Measurements from ENCODE around the gene PBX4. TPM values are rescaled to one million over a fixed set of nuclear protein-coding genes. Genes with fewer than 3 reads are reported as not detected.

Gene PBX4
- total RNA-seq, 1 donor from 2014 or later = 0.93 TPM

DNA sequence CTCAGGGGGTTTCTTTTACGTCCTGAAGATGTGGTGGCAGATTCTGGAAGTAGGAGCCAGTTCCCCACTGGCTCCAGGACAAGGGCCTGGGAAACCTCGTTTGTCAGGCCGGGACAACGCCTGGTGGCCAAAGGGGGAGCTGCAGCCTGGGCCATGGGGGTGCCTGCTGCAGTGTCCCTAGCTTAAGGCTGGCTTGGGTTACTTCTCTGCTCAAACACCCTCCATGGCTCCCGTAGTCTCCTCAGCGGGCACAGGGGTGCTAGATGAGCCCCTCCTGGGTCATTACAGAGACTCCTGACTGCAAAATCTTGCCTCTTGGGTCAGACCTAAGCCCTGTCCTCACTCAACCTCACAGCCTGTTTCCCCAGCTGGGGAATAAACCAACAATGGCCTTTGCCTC, 65.7 kb downstream of the PBX4 start:
- Mint-ChIP-seq H3K4me1 (ENCODE audit: low read depth, unreplicated experiment) (peaks cover 16% of the 10 kb centered on the region), H3K27me3 (ENCODE audit: low read depth, unreplicated experiment) (peaks cover 4% of the 10 kb centered on the region), H3K4me3 (ENCODE audit: unreplicated experiment) (no peak overlapping the region), H3K36me3 (ENCODE audit: low read depth, unreplicated experiment) (no peaks in the 10 kb centered on the region), H3K9me3 (ENCODE audit: unreplicated experiment) (no peaks in the 10 kb centered on the region), H3K27ac (ENCODE audit: unreplicated experiment) (no peak overlapping the region)
- Histone ChIP-seq H3K4me3 (ENCODE audit: insufficient read depth, low read depth, low read length) (no peak overlapping the region), H3K27me3 (ENCODE audit: insufficient read depth, low read length) (peaks cover 4% of the 10 kb centered on the region), H3K9me3 (ENCODE audit: insufficient read depth, low read depth, low read length) (no peaks in the 10 kb centered on the region), H2AFZ (ENCODE audit: low read depth, low read length) (no peak overlapping the region), H3K36me3 (ENCODE audit: insufficient read depth, low read length) (no peaks in the 10 kb centered on the region), H3K9ac (ENCODE audit: low read length) (no peak overlapping the region), H3K79me2 (ENCODE audit: insufficient read depth, low read length) (no peaks in the 10 kb centered on the region), H3K27ac (ENCODE audit: low read depth, low read length) (no peak overlapping the region), H3K4me1 (ENCODE audit: insufficient read depth, low read length) (peaks cover 7% of the 10 kb centered on the region), H3K4me2 (ENCODE audit: low read length) (no peak overlapping the region), H4K20me1 (ENCODE audit: insufficient read depth, low read length) (no peaks in the 10 kb centered on the region)
- DNase-seq (ENCODE audit: low read depth) = no peak
- no peak for TF ChIP-seq EZH2 (IDR thresholded peaks at IDR 0.05; ENCODE audit: insufficient read depth, low read length)
- TF ChIP-seq CTCF (IDR thresholded peaks at IDR 0.05; ENCODE audit: insufficient read depth, low read depth, low read length) = peak; percentile 49
- FAIRE-seq = no peak

DNA sequence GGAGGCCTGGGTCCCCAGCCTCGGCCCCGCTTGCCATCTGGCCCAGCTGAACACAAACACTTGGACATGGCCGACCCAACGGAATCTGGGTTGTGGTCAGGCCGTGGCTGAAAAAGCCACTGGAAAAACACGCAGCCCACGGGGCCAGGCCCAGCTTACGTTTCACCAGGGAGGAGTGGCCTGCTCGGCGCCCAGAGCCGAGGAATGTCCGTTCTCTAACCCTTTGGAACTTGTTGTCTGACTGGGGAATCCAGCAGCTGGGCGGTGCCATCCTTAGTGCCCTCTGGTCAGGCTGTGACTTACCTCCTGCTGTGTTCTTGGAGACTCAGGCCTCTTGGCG, 66.7 kb downstream of the PBX4 start:
- no peaks in the 10 kb centered on the region for H3K9me3 Mint-ChIP-seq (ENCODE audit: unreplicated experiment)
- no peak overlapping the region for H3K9ac ChIP-seq (ENCODE audit: low read length)
- H3K9me3 ChIP-seq (ENCODE audit: insufficient read depth, low read depth, low read length) = no peaks in the 10 kb centered on the region
- H3K27ac Mint-ChIP-seq (ENCODE audit: unreplicated experiment) = no peak overlapping the region
- H3K27me3 ChIP-seq (ENCODE audit: insufficient read depth, low read length) = peaks cover 8% of the 10 kb centered on the region
- H3K79me2 ChIP-seq (ENCODE audit: insufficient read depth, low read length) = no peaks in the 10 kb centered on the region
- peaks cover 16% of the 10 kb centered on the region for H3K4me1 Mint-ChIP-seq (ENCODE audit: low read depth, unreplicated experiment)
- no peak overlapping the region for H3K27ac ChIP-seq (ENCODE audit: low read depth, low read length)
- no peaks in the 10 kb centered on the region for H3K36me3 Mint-ChIP-seq (ENCODE audit: low read depth, unreplicated experiment)
- H3K27me3 Mint-ChIP-seq (ENCODE audit: low read depth, unreplicated experiment) = peaks cover 4% of the 10 kb centered on the region
- no peaks in the 10 kb centered on the region for H4K20me1 ChIP-seq (ENCODE audit: insufficient read depth, low read length)
- H3K36me3 ChIP-seq (ENCODE audit: insufficient read depth, low read length) = no peaks in the 10 kb centered on the region
- H3K4me2 ChIP-seq (ENCODE audit: low read length) = no peak overlapping the region
- H3K4me1 ChIP-seq (ENCODE audit: insufficient read depth, low read length) = peaks cover 7% of the 10 kb centered on the region
- DNase-seq (ENCODE audit: low read depth) = peak; percentile 65
- H3K4me3 Mint-ChIP-seq (ENCODE audit: unreplicated experiment) = no peak overlapping the region
- FAIRE-seq = no peak
- no peak overlapping the region for H3K4me3 ChIP-seq (ENCODE audit: insufficient read depth, low read depth, low read length)
- H2AFZ ChIP-seq (ENCODE audit: low read depth, low read length) = peak overlapping the region; percentile 65
- TF ChIP-seq CTCF (IDR thresholded peaks at IDR 0.05; ENCODE audit: insufficient read depth, low read depth, low read length) (no peak), EZH2 (IDR thresholded peaks at IDR 0.05; ENCODE audit: insufficient read depth, low read length) (no peak)

DNA sequence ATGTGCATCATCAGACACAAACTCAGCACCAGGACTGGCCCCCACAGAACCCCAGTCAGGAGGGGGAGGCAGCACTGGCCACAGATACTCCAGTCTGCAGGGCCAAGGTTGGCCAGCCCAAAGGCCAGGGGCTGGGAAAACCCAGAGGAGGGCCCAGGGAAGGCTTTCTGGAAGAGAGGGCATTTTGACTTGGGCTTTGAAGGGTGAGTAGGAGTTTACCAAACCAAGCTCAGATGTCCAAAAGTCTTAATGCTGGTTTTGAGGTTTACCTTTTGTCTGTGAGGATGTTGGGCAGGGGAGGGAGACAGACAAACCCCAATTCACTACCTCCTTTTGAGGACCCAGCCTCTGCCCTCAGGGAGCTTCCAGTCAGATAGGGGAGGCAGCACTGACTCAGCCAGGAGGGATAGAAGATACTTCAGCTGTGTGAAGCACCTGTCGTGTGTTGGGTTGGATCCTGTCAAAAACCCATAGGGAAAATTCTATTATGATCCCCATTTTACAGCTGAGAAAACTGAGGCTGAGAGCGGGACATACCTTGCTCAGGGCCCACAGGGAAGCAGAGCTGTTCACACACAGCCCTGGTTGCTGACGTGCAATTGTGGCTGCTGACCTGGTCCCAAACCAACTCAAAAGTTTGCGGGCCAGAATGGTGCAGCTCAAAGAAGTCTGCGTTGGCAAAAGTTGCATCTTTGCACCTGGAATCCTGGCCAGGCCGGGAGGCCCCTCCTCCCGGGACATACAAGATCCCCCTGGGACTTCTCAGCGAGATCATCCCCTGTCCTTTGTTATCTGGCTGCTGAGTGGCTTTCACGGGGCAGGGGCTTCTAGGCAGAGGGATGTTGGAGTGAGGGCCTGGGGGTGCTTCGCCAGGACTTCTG, 67.3 kb downstream of the PBX4 start:
- Histone ChIP-seq H2AFZ (ENCODE audit: low read depth, low read length) (peak overlapping the region; percentile 65), H3K4me1 (ENCODE audit: insufficient read depth, low read length) (peaks cover 7% of the 10 kb centered on the region), H4K20me1 (ENCODE audit: insufficient read depth, low read length) (no peaks in the 10 kb centered on the region), H3K27ac (ENCODE audit: low read depth, low read length) (no peak overlapping the region), H3K9me3 (ENCODE audit: insufficient read depth, low read depth, low read length) (no peaks in the 10 kb centered on the region), H3K9ac (ENCODE audit: low read length) (no peak overlapping the region), H3K4me3 (ENCODE audit: insufficient read depth, low read depth, low read length) (no peak overlapping the region), H3K27me3 (ENCODE audit: insufficient read depth, low read length) (peaks cover 8% of the 10 kb centered on the region), H3K79me2 (ENCODE audit: insufficient read depth, low read length) (no peaks in the 10 kb centered on the region), H3K4me2 (ENCODE audit: low read length) (no peak overlapping the region), H3K36me3 (ENCODE audit: insufficient read depth, low read length) (no peaks in the 10 kb centered on the region)
- Mint-ChIP-seq H3K27ac (ENCODE audit: unreplicated experiment) (peak overlapping the region; percentile 15), H3K27me3 (ENCODE audit: low read depth, unreplicated experiment) (peaks cover 8% of the 10 kb centered on the region), H3K4me1 (ENCODE audit: low read depth, unreplicated experiment) (peaks cover 16% of the 10 kb centered on the region), H3K9me3 (ENCODE audit: unreplicated experiment) (no peaks in the 10 kb centered on the region), H3K4me3 (ENCODE audit: unreplicated experiment) (peak overlapping the region; percentile 4), H3K36me3 (ENCODE audit: low read depth, unreplicated experiment) (peaks cover 2% of the 10 kb centered on the region)
- TF ChIP-seq EZH2 (IDR thresholded peaks at IDR 0.05; ENCODE audit: insufficient read depth, low read length) = no peak
- TF ChIP-seq CTCF (IDR thresholded peaks at IDR 0.05; ENCODE audit: insufficient read depth, low read depth, low read length) = no peak
- DNase-seq (ENCODE audit: low read depth) (peak; percentile 21), FAIRE-seq (no peak)

Data from astrocyte (in vitro differentiated cells and primary cell).